Panc1 (cell line): Measurements from ENCODE around the gene CFHR4.

Experiments used
- CTCF ChIP-seq: fragments of 450-650 bp; IDR thresholded peaks from 2 replicates; pipeline ENCODE4 v1.5.1; 2017; ENCODE audit warnings: mild to moderate bottlenecking
- POLR2AphosphoS5 ChIP-seq: IDR thresholded peaks from 2 replicates; pipeline ENCODE4 v1.6.1; 2012; ENCODE audit warnings: mild to moderate bottlenecking, low read depth, low read length, moderate library complexity
- SIN3A ChIP-seq: IDR thresholded peaks from 2 replicates; pipeline ENCODE4 v1.6.1; 2012; ENCODE audit warnings: low read depth, mild to moderate bottlenecking, low read length, moderate library complexity, borderline replicate concordance; ENCODE audit not compliant: insufficient read depth
- TF ChIP-seq, protein P1 (sequence below), 2 experiments: IDR thresholded peaks; 2 replicates each; pipeline ENCODE4 v1.6.1; 2011 to 2012; ENCODE audit warnings: low read depth in 2 of 2, control low read depth in 1 of 2, low read length in 1 of 2, mild to moderate bottlenecking in 1 of 2, moderate library complexity in 1 of 2; ENCODE audit not compliant: insufficient read depth in 1 of 2

GRCh38 chr1:196896355-196896754 lies 8.5 kb downstream of the CFHR4 start:
- TF ChIP-seq CTCF: no peak
- TF ChIP-seq POLR2AphosphoS5: no peak
- TF ChIP-seq, protein P1, sequence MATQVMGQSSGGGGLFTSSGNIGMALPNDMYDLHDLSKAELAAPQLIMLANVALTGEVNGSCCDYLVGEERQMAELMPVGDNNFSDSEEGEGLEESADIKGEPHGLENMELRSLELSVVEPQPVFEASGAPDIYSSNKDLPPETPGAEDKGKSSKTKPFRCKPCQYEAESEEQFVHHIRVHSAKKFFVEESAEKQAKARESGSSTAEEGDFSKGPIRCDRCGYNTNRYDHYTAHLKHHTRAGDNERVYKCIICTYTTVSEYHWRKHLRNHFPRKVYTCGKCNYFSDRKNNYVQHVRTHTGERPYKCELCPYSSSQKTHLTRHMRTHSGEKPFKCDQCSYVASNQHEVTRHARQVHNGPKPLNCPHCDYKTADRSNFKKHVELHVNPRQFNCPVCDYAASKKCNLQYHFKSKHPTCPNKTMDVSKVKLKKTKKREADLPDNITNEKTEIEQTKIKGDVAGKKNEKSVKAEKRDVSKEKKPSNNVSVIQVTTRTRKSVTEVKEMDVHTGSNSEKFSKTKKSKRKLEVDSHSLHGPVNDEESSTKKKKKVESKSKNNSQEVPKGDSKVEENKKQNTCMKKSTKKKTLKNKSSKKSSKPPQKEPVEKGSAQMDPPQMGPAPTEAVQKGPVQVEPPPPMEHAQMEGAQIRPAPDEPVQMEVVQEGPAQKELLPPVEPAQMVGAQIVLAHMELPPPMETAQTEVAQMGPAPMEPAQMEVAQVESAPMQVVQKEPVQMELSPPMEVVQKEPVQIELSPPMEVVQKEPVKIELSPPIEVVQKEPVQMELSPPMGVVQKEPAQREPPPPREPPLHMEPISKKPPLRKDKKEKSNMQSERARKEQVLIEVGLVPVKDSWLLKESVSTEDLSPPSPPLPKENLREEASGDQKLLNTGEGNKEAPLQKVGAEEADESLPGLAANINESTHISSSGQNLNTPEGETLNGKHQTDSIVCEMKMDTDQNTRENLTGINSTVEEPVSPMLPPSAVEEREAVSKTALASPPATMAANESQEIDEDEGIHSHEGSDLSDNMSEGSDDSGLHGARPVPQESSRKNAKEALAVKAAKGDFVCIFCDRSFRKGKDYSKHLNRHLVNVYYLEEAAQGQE (IDR thresholded peaks at IDR 0.05; ENCODE audit: insufficient read depth in 1 of 2, low read depth in 2 of 2, low read length in 1 of 2): no peak
- TF ChIP-seq SIN3A: no peak
